ENCODE data around the gene PSG5. TPM values are rescaled to one million over a fixed set of nuclear protein-coding genes. Genes with fewer than 3 reads are reported as not detected.
"Not testable (repeated sequence)": the region's sequence is repeated elsewhere in the genome, so short reads cannot be mapped to it uniquely, and the experiment has no call there.

Gene PSG5
- total RNA-seq, 2 donors from 2014 or later, result 0.30 TPM; not detected in 1

- H3K9me3 ChIP-seq (ENCODE audit: control insufficient read depth, low read length, poor library complexity, severe bottlenecking); H3K4me1 Mint-ChIP-seq; ATAC-seq: not testable (repeated sequence)
Observed at GRCh38 chr19:43163135-43163534, 23.2 kb downstream of the PSG5 start.

GRCh38 chr19:43162261-43162660 lies 24.1 kb downstream of the PSG5 start:
- not testable (repeated sequence) for H3K27ac Mint-ChIP-seq; ATAC-seq; H3K9me3 ChIP-seq (ENCODE audit: control insufficient read depth, low read length, poor library complexity, severe bottlenecking); H3K36me3 Mint-ChIP-seq (ENCODE audit: low read depth); H3K4me1 Mint-ChIP-seq; H3K4me3 Mint-ChIP-seq; DNase-seq
- H3K27me3 Mint-ChIP-seq, result peaks cover 51% of the 10 kb centered on the region

More at GRCh38 chr19:43163135-43163534, 23.2 kb downstream of the PSG5 start:
- peaks cover 51% of the 10 kb centered on the region for H3K27me3 Mint-ChIP-seq
- not testable (repeated sequence) for DNase-seq; H3K4me3 Mint-ChIP-seq; H3K27ac Mint-ChIP-seq; H3K36me3 Mint-ChIP-seq (ENCODE audit: low read depth)

GRCh38 chr19:43152214-43152613 lies 34.1 kb downstream of the PSG5 start:
- Mint-ChIP-seq H3K36me3 (ENCODE audit: low read depth) (no peaks in the 10 kb centered on the region), H3K4me1 (no peaks in the 10 kb centered on the region), H3K4me3 (no peak overlapping the region), H3K27me3 (peaks cover 9% of the 10 kb centered on the region), H3K27ac (no peak overlapping the region)
- ATAC-seq (no peak), DNase-seq (no peak)
- H3K9me3 ChIP-seq (ENCODE audit: control insufficient read depth, low read length, poor library complexity, severe bottlenecking), result no peaks in the 10 kb centered on the region

GRCh38 chr19:43149788-43150187 lies 36.5 kb downstream of the PSG5 start:
- H3K4me3 Mint-ChIP-seq, result not testable (repeated sequence)

GRCh38 chr19:43148233-43148632 lies 38.1 kb downstream of the PSG5 start:
- Mint-ChIP-seq H3K27ac (no peak overlapping the region), H3K4me1 (no peaks in the 10 kb centered on the region), H3K4me3 (no peak overlapping the region), H3K27me3 (peaks cover 16% of the 10 kb centered on the region), H3K36me3 (ENCODE audit: low read depth) (no peaks in the 10 kb centered on the region)
- DNase-seq, result no peak
- ATAC-seq, result no peak
- H3K9me3 ChIP-seq (ENCODE audit: control insufficient read depth, low read length, poor library complexity, severe bottlenecking), result no peaks in the 10 kb centered on the region

More at GRCh38 chr19:43149788-43150187, 36.5 kb downstream of the PSG5 start:
- ATAC-seq; DNase-seq; H3K27ac Mint-ChIP-seq; H3K4me1 Mint-ChIP-seq; H3K9me3 ChIP-seq (ENCODE audit: control insufficient read depth, low read length, poor library complexity, severe bottlenecking); H3K36me3 Mint-ChIP-seq (ENCODE audit: low read depth): not testable (repeated sequence)
- H3K27me3 Mint-ChIP-seq, result peaks cover 16% of the 10 kb centered on the region

- H3K9me3 ChIP-seq (ENCODE audit: control insufficient read depth, low read length, poor library complexity, severe bottlenecking); H3K36me3 Mint-ChIP-seq (ENCODE audit: low read depth); H3K27me3 Mint-ChIP-seq; DNase-seq; H3K4me3 Mint-ChIP-seq; H3K4me1 Mint-ChIP-seq; H3K27ac Mint-ChIP-seq; ATAC-seq: not testable (repeated sequence)
Observed at GRCh38 chr19:43141763-43142162, 44.6 kb downstream of the PSG5 start.

GRCh38 chr19:43132696-43133095 lies 53.6 kb downstream of the PSG5 start:
- H3K9me3 ChIP-seq (ENCODE audit: control insufficient read depth, low read length, poor library complexity, severe bottlenecking), result no peaks in the 10 kb centered on the region
- DNase-seq (no peak), ATAC-seq (no peak)
- H3K27me3 Mint-ChIP-seq, result peaks cover 11% of the 10 kb centered on the region
- H3K4me1 Mint-ChIP-seq, result no peaks in the 10 kb centered on the region
- H3K27ac Mint-ChIP-seq, result no peak overlapping the region
- H3K4me3 Mint-ChIP-seq, result no peak overlapping the region
- H3K36me3 Mint-ChIP-seq (ENCODE audit: low read depth), result no peaks in the 10 kb centered on the region

- H3K4me1 Mint-ChIP-seq; ATAC-seq; H3K4me3 Mint-ChIP-seq; H3K27ac Mint-ChIP-seq; H3K36me3 Mint-ChIP-seq (ENCODE audit: low read depth); H3K9me3 ChIP-seq (ENCODE audit: control insufficient read depth, low read length, poor library complexity, severe bottlenecking); DNase-seq: not testable (repeated sequence)
- H3K27me3 Mint-ChIP-seq, result peaks cover 11% of the 10 kb centered on the region
Observed at GRCh38 chr19:43131281-43131842, 55.0 kb downstream of the PSG5 start.

- not testable (repeated sequence) for H3K36me3 Mint-ChIP-seq (ENCODE audit: low read depth)
- peaks cover 11% of the 10 kb centered on the region for H3K27me3 Mint-ChIP-seq
Observed at GRCh38 chr19:43129197-43129596, 57.1 kb downstream of the PSG5 start.

GRCh38 chr19:43127336-43127735 lies 59.0 kb downstream of the PSG5 start:
- not testable (repeated sequence) for ATAC-seq

More at GRCh38 chr19:43129197-43129596, 57.1 kb downstream of the PSG5 start:
- not testable (repeated sequence) for H3K4me1 Mint-ChIP-seq; H3K9me3 ChIP-seq (ENCODE audit: control insufficient read depth, low read length, poor library complexity, severe bottlenecking); H3K4me3 Mint-ChIP-seq; DNase-seq; H3K27ac Mint-ChIP-seq; ATAC-seq

GRCh38 chr19:43126720-43127119 lies 59.6 kb downstream of the PSG5 start:
- ATAC-seq, result no peak
- no peaks in the 10 kb centered on the region for H3K9me3 ChIP-seq (ENCODE audit: control insufficient read depth, low read length, poor library complexity, severe bottlenecking)
- H3K4me1 Mint-ChIP-seq, result no peaks in the 10 kb centered on the region
- no peak overlapping the region for H3K4me3 Mint-ChIP-seq
- H3K27me3 Mint-ChIP-seq, result peaks cover 11% of the 10 kb centered on the region
- no peaks in the 10 kb centered on the region for H3K36me3 Mint-ChIP-seq (ENCODE audit: low read depth)
- no peak overlapping the region for H3K27ac Mint-ChIP-seq
- no peak for DNase-seq

More at GRCh38 chr19:43127336-43127735, 59.0 kb downstream of the PSG5 start:
- H3K27ac Mint-ChIP-seq; H3K4me1 Mint-ChIP-seq; DNase-seq; H3K4me3 Mint-ChIP-seq; H3K36me3 Mint-ChIP-seq (ENCODE audit: low read depth); H3K9me3 ChIP-seq (ENCODE audit: control insufficient read depth, low read length, poor library complexity, severe bottlenecking): not testable (repeated sequence)
- H3K27me3 Mint-ChIP-seq, result peaks cover 11% of the 10 kb centered on the region

- Mint-ChIP-seq H3K4me1 (no peaks in the 10 kb centered on the region), H3K27me3 (no peaks in the 10 kb centered on the region), H3K27ac (no peak overlapping the region), H3K36me3 (ENCODE audit: low read depth) (no peaks in the 10 kb centered on the region), H3K4me3 (no peak overlapping the region)
- H3K9me3 ChIP-seq (ENCODE audit: control insufficient read depth, low read length, poor library complexity, severe bottlenecking), result no peaks in the 10 kb centered on the region
- ATAC-seq (no peak), DNase-seq (no peak)
Observed at GRCh38 chr19:43124360-43124759, 62.0 kb downstream of the PSG5 start.

GRCh38 chr19:43120433-43121026 lies 65.8 kb downstream of the PSG5 start:
- not testable (repeated sequence) for DNase-seq; H3K27ac Mint-ChIP-seq; ATAC-seq; H3K27me3 Mint-ChIP-seq; H3K36me3 Mint-ChIP-seq (ENCODE audit: low read depth); H3K9me3 ChIP-seq (ENCODE audit: control insufficient read depth, low read length, poor library complexity, severe bottlenecking); H3K4me3 Mint-ChIP-seq; H3K4me1 Mint-ChIP-seq

GRCh38 chr19:43119526-43119925 lies 66.8 kb downstream of the PSG5 start:
- not testable (repeated sequence) for DNase-seq; ATAC-seq; H3K4me3 Mint-ChIP-seq; H3K36me3 Mint-ChIP-seq (ENCODE audit: low read depth); H3K27ac Mint-ChIP-seq; H3K9me3 ChIP-seq (ENCODE audit: control insufficient read depth, low read length, poor library complexity, severe bottlenecking); H3K27me3 Mint-ChIP-seq; H3K4me1 Mint-ChIP-seq
